Astrocyte (in vitro differentiated cells and primary cell): ENCODE measurements around the gene SPTLC1.
"Not testable (repeated sequence)": the region's sequence is repeated elsewhere in the genome, so short reads cannot be mapped to it uniquely, and the experiment has no call there.

Source experiments
- EZH2 ChIP-seq: IDR thresholded peaks from 2 replicates; pipeline ENCODE4 v1.6.1; 2012; ENCODE audit warnings: mild to moderate bottlenecking, low read length, inconsistent platforms; ENCODE audit not compliant: insufficient read depth
- TF ChIP-seq, protein P1 (sequence below): IDR thresholded peaks from 2 replicates; pipeline ENCODE4 v1.5.1; 2011; ENCODE audit warnings: low read depth, mild to moderate bottlenecking, inconsistent platforms, low read length, moderate library complexity; ENCODE audit not compliant: insufficient read depth

GRCh38 chr9:92145784-92146183 is 30.6 kb upstream of the SPTLC1 start:
- TF ChIP-seq, protein P1, sequence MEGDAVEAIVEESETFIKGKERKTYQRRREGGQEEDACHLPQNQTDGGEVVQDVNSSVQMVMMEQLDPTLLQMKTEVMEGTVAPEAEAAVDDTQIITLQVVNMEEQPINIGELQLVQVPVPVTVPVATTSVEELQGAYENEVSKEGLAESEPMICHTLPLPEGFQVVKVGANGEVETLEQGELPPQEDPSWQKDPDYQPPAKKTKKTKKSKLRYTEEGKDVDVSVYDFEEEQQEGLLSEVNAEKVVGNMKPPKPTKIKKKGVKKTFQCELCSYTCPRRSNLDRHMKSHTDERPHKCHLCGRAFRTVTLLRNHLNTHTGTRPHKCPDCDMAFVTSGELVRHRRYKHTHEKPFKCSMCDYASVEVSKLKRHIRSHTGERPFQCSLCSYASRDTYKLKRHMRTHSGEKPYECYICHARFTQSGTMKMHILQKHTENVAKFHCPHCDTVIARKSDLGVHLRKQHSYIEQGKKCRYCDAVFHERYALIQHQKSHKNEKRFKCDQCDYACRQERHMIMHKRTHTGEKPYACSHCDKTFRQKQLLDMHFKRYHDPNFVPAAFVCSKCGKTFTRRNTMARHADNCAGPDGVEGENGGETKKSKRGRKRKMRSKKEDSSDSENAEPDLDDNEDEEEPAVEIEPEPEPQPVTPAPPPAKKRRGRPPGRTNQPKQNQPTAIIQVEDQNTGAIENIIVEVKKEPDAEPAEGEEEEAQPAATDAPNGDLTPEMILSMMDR = not testable (repeated sequence)
- TF ChIP-seq EZH2 = not testable (repeated sequence)
